Karpas-422 (cell line): Measurements from ENCODE around the gene CRYBG3. TPM values are rescaled to one million over a fixed set of nuclear protein-coding genes. Genes with fewer than 3 reads are reported as not detected.

Experiments used
- DNase-seq: peaks from one replicate; pipeline ENCODE4 v3.0.0-alpha.2; 2015
- H2AFZ ChIP-seq: fragments of 200-600 bp; sonication (generic); 2 replicates; pipeline ENCODE4 v1.6.1; 2014; ENCODE audit warnings: antibody characterized with exemption, low read length, mixed read lengths
- H3K27ac ChIP-seq: fragments of 200-600 bp; sonication (generic); 2 replicates; pipeline ENCODE4 v1.5.1; 2014; ENCODE audit warnings: mild to moderate bottlenecking, low read length, moderate library complexity
- H3K27me3 ChIP-seq: fragments of 200-600 bp; sonication (generic); 2 replicates; pipeline ENCODE4 v1.6.1; 2014; ENCODE audit warnings: low read length, mixed read lengths
- H3K36me3 ChIP-seq: fragments of 200-600 bp; sonication (generic); 2 replicates; pipeline ENCODE4 v1.6.1; 2014; ENCODE audit warnings: low read length, mixed read lengths; ENCODE audit not compliant: insufficient read depth
- H3K4me1 ChIP-seq: fragments of 200-600 bp; sonication (generic); 2 replicates; pipeline ENCODE4 v1.6.1; 2014; ENCODE audit warnings: mild to moderate bottlenecking, low read length, mixed read lengths
- H3K4me2 ChIP-seq: fragments of 200-600 bp; sonication (generic); 2 replicates; pipeline ENCODE4 v1.6.1; 2014; ENCODE audit warnings: low read length, low read depth, mild to moderate bottlenecking; ENCODE audit not compliant: poor library complexity, severe bottlenecking
- H3K4me3 ChIP-seq: fragments of 200-600 bp; sonication (generic); 2 replicates; pipeline ENCODE4 v1.5.1; 2014; ENCODE audit warnings: mild to moderate bottlenecking, antibody characterized with exemption, low read length, mixed read lengths
- H3K79me2 ChIP-seq: fragments of 200-600 bp; sonication (generic); 2 replicates; pipeline ENCODE4 v1.6.1; 2014; ENCODE audit warnings: mild to moderate bottlenecking, low read length, mixed read lengths
- H3K9ac ChIP-seq: fragments of 200-600 bp; sonication (generic); 2 replicates; pipeline ENCODE4 v1.6.0; 2014; ENCODE audit warnings: low read length
- H3K9me2 ChIP-seq: fragments of 200-600 bp; sonication (generic), shearing (Covaris generic); replicated peaks from 2 replicates; pipeline ENCODE4 v1.6.0; 2014; ENCODE audit warnings: mild to moderate bottlenecking, low read length, moderate library complexity; ENCODE audit not compliant: insufficient read depth
- H3K9me3 ChIP-seq: fragments of 300-700, 200-600 bp; sonication (generic); 2 replicates; pipeline ENCODE4 v1.6.1; 2014; ENCODE audit warnings: low read length, mixed read lengths
- H4K20me1 ChIP-seq: fragments of 200-600 bp; sonication (generic); 2 replicates; pipeline ENCODE4 v1.6.1; 2014; ENCODE audit warnings: mild to moderate bottlenecking, antibody characterized with exemption, low read length, low read depth; ENCODE audit not compliant: insufficient read depth
- total RNA-seq: library from RNA; depleted of rRNA; stranded (reverse); fragments of >200 nt; shearing (Covaris generic); gene quantifications from 2 replicates; pipeline ENCODE4 v1.2.3, GENCODE V29; 2014; ENCODE audit warnings: low replicate concordance

The CRYBG3 gene
- total RNA-seq, 1 experiment from 2014 or later = 1.1 TPM

DNA sequence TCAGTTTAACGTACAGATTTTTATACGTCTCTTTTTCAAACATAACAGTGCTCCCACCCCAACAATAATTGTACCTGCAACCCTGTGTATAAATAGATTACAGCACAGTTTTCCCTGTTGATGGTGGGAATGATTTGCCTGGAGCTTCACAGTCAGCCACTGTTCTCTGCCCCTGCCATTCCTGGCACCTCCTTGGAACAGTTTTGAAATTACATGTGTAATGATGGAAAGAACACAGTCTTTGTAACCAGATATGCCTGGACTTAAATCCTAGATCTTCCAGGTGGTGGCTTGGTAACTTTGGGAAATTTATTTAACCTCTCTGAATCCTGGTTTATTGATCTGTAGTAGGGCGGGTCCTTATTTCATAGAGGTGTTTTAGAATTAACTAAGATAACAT, 27.0 kb downstream of the CRYBG3 start:
- Histone ChIP-seq H4K20me1 (no peaks in the 10 kb centered on the region), H3K36me3 (no peaks in the 10 kb centered on the region), H3K27me3 (no peaks in the 10 kb centered on the region), H3K4me1 (peaks cover 6% of the 10 kb centered on the region), H3K79me2 (no peaks in the 10 kb centered on the region), H3K4me3 (no peak overlapping the region), H3K4me2 (no peak overlapping the region), H3K9me2 (no peaks in the 10 kb centered on the region), H2AFZ (no peak overlapping the region), H3K9ac (no peak overlapping the region), H3K9me3 (no peaks in the 10 kb centered on the region), H3K27ac (no peak overlapping the region)
- DNase-seq = no peak

DNA sequence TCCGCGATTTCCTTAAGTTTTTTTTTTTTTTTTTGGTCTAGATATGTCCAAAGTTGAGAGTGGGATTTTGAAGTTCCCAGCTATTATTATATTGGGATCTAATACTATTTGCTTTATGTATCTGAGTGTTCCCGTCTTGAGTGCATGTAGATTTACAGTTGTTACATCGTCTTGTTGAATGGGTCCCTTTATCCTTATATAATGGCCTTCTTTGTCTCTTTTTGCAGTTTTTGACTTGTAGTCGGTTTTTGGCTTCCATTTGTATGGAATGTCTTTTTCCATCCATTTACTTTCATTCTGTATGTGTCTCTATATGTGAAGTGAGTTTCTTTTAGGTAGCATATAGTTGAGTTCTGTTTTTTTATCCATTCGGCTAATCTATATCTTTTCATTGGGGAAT, 35.6 kb downstream of the CRYBG3 start:
- Histone ChIP-seq H3K4me3 (no peak overlapping the region), H2AFZ (no peak overlapping the region), H4K20me1 (no peaks in the 10 kb centered on the region), H3K9ac (no peak overlapping the region), H3K27me3 (no peaks in the 10 kb centered on the region), H3K4me2 (no peak overlapping the region), H3K79me2 (no peaks in the 10 kb centered on the region), H3K4me1 (no peaks in the 10 kb centered on the region), H3K36me3 (no peaks in the 10 kb centered on the region), H3K27ac (no peak overlapping the region), H3K9me2 (no peaks in the 10 kb centered on the region), H3K9me3 (no peaks in the 10 kb centered on the region)
- no peak for DNase-seq

DNA sequence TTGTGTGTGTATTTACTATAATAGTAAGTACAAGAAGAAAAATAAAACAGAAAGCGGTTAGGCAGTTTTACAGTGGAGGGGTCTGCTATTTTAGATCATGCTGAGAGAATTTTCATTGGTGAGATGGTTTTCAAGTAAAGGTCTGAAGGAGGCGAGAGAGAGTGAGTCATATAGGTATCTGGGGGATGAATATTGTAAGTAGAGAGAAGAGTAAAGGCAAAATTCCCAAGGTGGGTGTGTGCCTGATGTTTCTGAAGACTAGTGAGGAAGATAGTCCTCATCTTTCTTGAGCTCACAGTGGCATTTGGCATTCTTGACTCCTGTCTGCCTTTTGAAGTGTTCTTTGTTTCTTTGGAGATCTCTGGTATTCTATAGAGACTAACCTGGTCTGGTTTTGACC, 38.6 kb downstream of the CRYBG3 start:
- no peaks in the 10 kb centered on the region for H3K9me3 ChIP-seq
- no peaks in the 10 kb centered on the region for H3K4me1 ChIP-seq
- no peak overlapping the region for H3K4me2 ChIP-seq
- no peak overlapping the region for H2AFZ ChIP-seq
- H3K36me3 ChIP-seq = no peaks in the 10 kb centered on the region
- H4K20me1 ChIP-seq = no peaks in the 10 kb centered on the region
- H3K9me2 ChIP-seq = no peaks in the 10 kb centered on the region
- no peak overlapping the region for H3K4me3 ChIP-seq
- H3K9ac ChIP-seq = no peak overlapping the region
- H3K79me2 ChIP-seq = no peaks in the 10 kb centered on the region
- no peak overlapping the region for H3K27ac ChIP-seq
- DNase-seq = no peak
- H3K27me3 ChIP-seq = no peaks in the 10 kb centered on the region

DNA sequence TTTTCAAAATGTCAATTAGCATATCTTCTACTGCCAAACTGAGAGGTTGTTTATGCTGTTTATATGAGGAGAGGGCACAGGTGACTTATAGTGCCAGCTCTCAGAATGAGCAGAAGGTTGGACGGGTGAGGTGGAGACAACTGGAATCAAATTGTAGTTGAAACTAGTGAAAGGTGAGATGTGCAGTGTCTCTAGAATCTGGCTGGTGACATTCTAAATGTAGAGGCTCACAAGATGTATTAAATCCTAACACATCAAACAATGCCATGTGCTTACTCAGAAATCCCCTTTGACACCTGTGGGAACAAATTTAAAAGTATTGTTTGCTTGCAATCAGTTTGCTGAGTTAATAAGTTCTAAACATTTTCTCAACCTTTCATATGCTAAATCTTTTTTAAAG, 40.8 kb downstream of the CRYBG3 start:
- Histone ChIP-seq H3K9ac (no peak overlapping the region), H3K4me3 (no peak overlapping the region), H3K27ac (no peak overlapping the region), H3K4me2 (no peak overlapping the region), H3K9me2 (no peaks in the 10 kb centered on the region), H3K36me3 (no peaks in the 10 kb centered on the region), H3K79me2 (no peaks in the 10 kb centered on the region), H4K20me1 (no peaks in the 10 kb centered on the region), H3K9me3 (no peaks in the 10 kb centered on the region), H3K27me3 (no peaks in the 10 kb centered on the region), H3K4me1 (no peaks in the 10 kb centered on the region), H2AFZ (no peak overlapping the region)
- DNase-seq = no peak

DNA sequence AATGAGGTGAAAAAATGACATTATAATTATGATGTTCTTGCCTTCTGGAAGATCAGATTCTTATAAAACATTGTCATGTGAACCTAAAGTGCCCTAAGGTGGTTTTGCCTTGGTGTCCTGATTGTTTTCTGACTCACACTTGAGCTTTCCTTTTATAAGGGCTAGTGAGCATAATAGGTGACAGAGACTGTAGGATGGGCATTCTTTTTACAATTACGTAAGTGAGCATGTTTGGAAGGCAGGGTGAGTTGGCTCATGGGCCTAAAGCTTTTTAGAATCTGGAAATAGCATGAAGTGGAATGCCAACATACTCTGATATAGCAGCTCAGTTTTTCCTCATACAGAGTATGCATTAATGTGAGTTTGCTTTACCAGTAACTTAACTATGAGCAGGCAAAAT, 41.2 kb downstream of the CRYBG3 start:
- H3K27ac ChIP-seq = no peak overlapping the region
- H3K9me2 ChIP-seq = no peaks in the 10 kb centered on the region
- H2AFZ ChIP-seq = no peak overlapping the region
- H3K9ac ChIP-seq = no peak overlapping the region
- H3K4me1 ChIP-seq = no peaks in the 10 kb centered on the region
- no peaks in the 10 kb centered on the region for H4K20me1 ChIP-seq
- H3K9me3 ChIP-seq = no peaks in the 10 kb centered on the region
- no peak for DNase-seq
- H3K4me3 ChIP-seq = no peak overlapping the region
- no peak overlapping the region for H3K4me2 ChIP-seq
- no peaks in the 10 kb centered on the region for H3K36me3 ChIP-seq
- no peaks in the 10 kb centered on the region for H3K27me3 ChIP-seq
- no peaks in the 10 kb centered on the region for H3K79me2 ChIP-seq

DNA sequence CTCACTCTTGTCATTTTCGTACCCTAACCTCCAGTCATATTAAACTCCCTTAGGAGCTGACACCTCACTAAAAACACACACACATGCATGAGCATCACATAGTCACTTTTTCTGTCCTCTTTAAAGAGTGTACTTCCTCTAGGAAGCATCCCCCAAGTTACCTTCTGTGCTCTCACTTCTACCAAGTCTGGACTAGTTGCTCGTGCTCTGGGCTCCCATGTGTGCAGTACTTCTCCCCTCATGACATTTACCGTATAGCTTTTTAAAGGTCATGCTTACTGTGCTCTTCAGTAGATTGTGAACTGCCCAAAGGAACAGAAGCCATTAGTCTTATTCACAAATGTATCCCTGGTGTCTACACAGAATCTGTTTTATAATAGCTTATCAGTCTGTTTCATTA, 42.0 kb downstream of the CRYBG3 start:
- no peaks in the 10 kb centered on the region for H3K27me3 ChIP-seq
- H3K9me2 ChIP-seq = no peaks in the 10 kb centered on the region
- H4K20me1 ChIP-seq = no peaks in the 10 kb centered on the region
- no peaks in the 10 kb centered on the region for H3K36me3 ChIP-seq
- no peaks in the 10 kb centered on the region for H3K79me2 ChIP-seq
- no peaks in the 10 kb centered on the region for H3K9me3 ChIP-seq
- no peak for DNase-seq
- H3K4me3 ChIP-seq = no peak overlapping the region
- no peak overlapping the region for H2AFZ ChIP-seq
- no peak overlapping the region for H3K4me2 ChIP-seq
- H3K27ac ChIP-seq = no peak overlapping the region
- no peak overlapping the region for H3K9ac ChIP-seq
- no peaks in the 10 kb centered on the region for H3K4me1 ChIP-seq

DNA sequence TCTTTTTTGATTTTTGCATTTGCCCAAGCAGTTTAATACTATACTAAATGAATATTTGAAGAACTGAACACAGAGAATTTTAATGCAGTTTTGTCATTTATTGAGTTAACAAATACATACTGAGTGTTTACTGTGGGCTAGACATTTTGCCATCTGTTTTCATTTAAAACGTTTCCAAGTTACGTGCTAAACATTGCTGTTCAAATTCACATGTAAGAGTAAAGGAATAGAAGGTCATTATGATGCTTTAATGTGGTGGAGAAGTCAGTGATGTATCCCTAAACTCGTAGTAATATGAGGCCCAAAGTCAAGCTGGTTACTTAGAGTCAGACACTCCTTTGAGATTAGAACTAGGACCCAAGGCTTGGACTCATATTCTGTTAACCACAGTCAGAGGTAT, 49.4 kb downstream of the CRYBG3 start:
- DNase-seq = no peak
- Histone ChIP-seq H3K79me2 (no peaks in the 10 kb centered on the region), H4K20me1 (no peaks in the 10 kb centered on the region), H3K9me2 (no peaks in the 10 kb centered on the region), H3K4me2 (no peak overlapping the region), H3K9ac (no peak overlapping the region), H3K4me1 (no peaks in the 10 kb centered on the region), H3K27ac (no peak overlapping the region), H3K27me3 (no peaks in the 10 kb centered on the region), H3K9me3 (no peaks in the 10 kb centered on the region), H3K4me3 (no peak overlapping the region), H3K36me3 (no peaks in the 10 kb centered on the region), H2AFZ (no peak overlapping the region)

DNA sequence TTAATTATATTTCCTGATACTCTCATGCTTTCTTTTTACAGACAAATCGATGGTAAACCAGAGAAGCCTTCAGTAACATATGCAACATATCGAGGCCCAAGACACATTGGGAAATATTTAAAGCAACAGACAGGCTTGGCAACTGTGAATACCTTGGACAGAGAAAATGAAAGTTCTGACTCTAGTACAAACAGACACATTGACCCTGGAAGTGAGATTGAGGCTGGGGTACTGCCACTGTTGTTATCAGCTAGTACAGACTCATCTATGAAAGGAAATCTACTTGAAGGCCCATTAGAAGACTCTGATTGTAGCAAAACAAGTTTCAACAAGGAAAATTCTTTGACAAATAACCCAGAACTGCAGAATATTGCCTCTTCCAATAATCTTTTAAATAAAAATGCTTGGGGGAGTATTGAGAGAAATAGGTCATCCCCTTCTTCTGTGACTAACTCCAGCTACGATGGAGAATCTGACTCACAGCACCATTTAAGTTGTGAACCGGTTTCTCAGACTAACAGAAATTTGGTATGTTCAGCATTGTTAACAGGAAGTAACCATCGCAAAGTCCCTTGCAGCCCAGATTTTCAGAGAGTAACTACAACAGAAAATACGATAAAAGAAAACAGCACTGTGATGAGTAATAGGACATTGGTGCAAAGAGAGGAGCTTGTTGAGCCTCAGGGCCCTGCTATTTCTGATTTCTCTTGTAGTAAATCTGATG, 50.2 kb downstream of the CRYBG3 start:
- Histone ChIP-seq H2AFZ (no peak overlapping the region), H3K4me2 (no peak overlapping the region), H3K4me3 (no peak overlapping the region), H3K9me3 (no peaks in the 10 kb centered on the region), H4K20me1 (no peaks in the 10 kb centered on the region), H3K4me1 (no peaks in the 10 kb centered on the region), H3K9ac (no peak overlapping the region), H3K79me2 (no peaks in the 10 kb centered on the region), H3K9me2 (no peaks in the 10 kb centered on the region), H3K27me3 (no peaks in the 10 kb centered on the region), H3K36me3 (no peaks in the 10 kb centered on the region), H3K27ac (no peak overlapping the region)
- no peak for DNase-seq
